GM12864 (cell line): ENCODE data around the gene ATG10.
"Not testable (repeated sequence)": the region's sequence is repeated elsewhere in the genome, so short reads cannot be mapped to it uniquely, and the experiment has no call there.

ENCODE experiments used
- DNase-seq: peaks from one replicate; pipeline ENCODE4 v3.0.0-alpha.2; 2011; ENCODE audit warnings: low read depth
- H3K4me3 ChIP-seq: 2 replicates; pipeline ENCODE4 v1.5.1; 2011; ENCODE audit warnings: mild to moderate bottlenecking, low read depth, low read length, control low read depth
- CTCF ChIP-seq: IDR thresholded peaks from 2 replicates; pipeline ENCODE4 v1.5.1; 2011; ENCODE audit warnings: low read depth, mild to moderate bottlenecking, moderate library complexity, low read length, control low read depth, inconsistent platforms; ENCODE audit errors: missing control alignments

Gene ATG10

GRCh38 chr5:82066791-82067190, 95.0 kb downstream of the ATG10 start:
- no peak for TF ChIP-seq CTCF
- H3K4me3 ChIP-seq = no peak overlapping the region
- DNase-seq = no peak

- not testable (repeated sequence) for H3K4me3 ChIP-seq, DNase-seq
These were observed 96.2 kb downstream of the ATG10 start for GRCh38 chr5:82068042-82068441.

- no peak for TF ChIP-seq CTCF
- H3K4me3 ChIP-seq = no peak overlapping the region
- DNase-seq = no peak
These were observed 96.9 kb downstream of the ATG10 start for GRCh38 chr5:82068723-82069122.

- TF ChIP-seq CTCF = no peak
- no peak for DNase-seq
- H3K4me3 ChIP-seq = no peak overlapping the region
These were observed 100.3 kb downstream of the ATG10 start for GRCh38 chr5:82072138-82072537.

GRCh38 chr5:82073179-82073578, 101.4 kb downstream of the ATG10 start:
- H3K4me3 ChIP-seq = no peak overlapping the region
- DNase-seq = no peak

GRCh38 chr5:82074950-82075349, 103.1 kb downstream of the ATG10 start:
- no peak for TF ChIP-seq CTCF
- DNase-seq = no peak
- no peak overlapping the region for H3K4me3 ChIP-seq

More at GRCh38 chr5:82073179-82073578, 101.4 kb downstream of the ATG10 start:
- TF ChIP-seq CTCF = no peak

- DNase-seq = no peak
- no peak for TF ChIP-seq CTCF
- no peak overlapping the region for H3K4me3 ChIP-seq
These were observed 105.7 kb downstream of the ATG10 start for GRCh38 chr5:82077496-82077895.

GRCh38 chr5:82091617-82092016, 119.8 kb downstream of the ATG10 start:
- TF ChIP-seq CTCF = no peak
- H3K4me3 ChIP-seq = no peak overlapping the region
- DNase-seq = no peak
